ENCODE measurements around the gene KAZN. TPM values are rescaled to one million over a fixed set of nuclear protein-coding genes. Genes with fewer than 3 reads are reported as not detected.

The KAZN gene
- polyA plus RNA-seq, 3 donors = 35.5 to 42.8 (median 41.2) TPM

- no peak for DNase-seq
These were observed 283.5 kb downstream of the KAZN start for GRCh38 chr1:14881775-14882672.

GRCh38 chr1:14884614-14885175, 286.2 kb downstream of the KAZN start:
- no peak for DNase-seq

- no peak for DNase-seq
These were observed 288.6 kb downstream of the KAZN start for GRCh38 chr1:14887044-14887566.

- DNase-seq = no peak
These were observed 289.4 kb downstream of the KAZN start for GRCh38 chr1:14887764-14888350.

- no peak for DNase-seq
These were observed 289.9 kb downstream of the KAZN start for GRCh38 chr1:14888374-14888773.

GRCh38 chr1:14889825-14890440, 291.4 kb downstream of the KAZN start:
- no peak for DNase-seq

GRCh38 chr1:14891991-14892390, 293.5 kb downstream of the KAZN start:
- DNase-seq = no peak

- DNase-seq = no peak
These were observed 296.5 kb downstream of the KAZN start for GRCh38 chr1:14894811-14895560.

- DNase-seq = no peak
These were observed 297.2 kb downstream of the KAZN start for GRCh38 chr1:14895727-14896126.

- no peak for DNase-seq
These were observed 298.0 kb downstream of the KAZN start for GRCh38 chr1:14896381-14897079.

GRCh38 chr1:14897080-14897449, 298.6 kb downstream of the KAZN start:
- no peak for DNase-seq

GRCh38 chr1:14897547-14897946, 299.1 kb downstream of the KAZN start:
- no peak for DNase-seq

GRCh38 chr1:14897997-14898645, 299.6 kb downstream of the KAZN start:
- DNase-seq = no peak

GRCh38 chr1:14899686-14900085, 301.2 kb downstream of the KAZN start:
- no peak for DNase-seq

- DNase-seq = no peak
These were observed 303.0 kb downstream of the KAZN start for GRCh38 chr1:14901371-14901954.

GRCh38 chr1:14903922-14904321, 305.4 kb downstream of the KAZN start:
- DNase-seq = no peak

GRCh38 chr1:14906665-14907064, 308.2 kb downstream of the KAZN start:
- DNase-seq = no peak

- no peak for DNase-seq
These were observed 308.9 kb downstream of the KAZN start for GRCh38 chr1:14907416-14907815.

- no peak for DNase-seq
These were observed 310.8 kb downstream of the KAZN start for GRCh38 chr1:14909273-14909672.

GRCh38 chr1:14909920-14910460, 311.5 kb downstream of the KAZN start:
- no peak for DNase-seq

All from renal pelvis (tissue), 4 donors.